ENCODE data around the gene NOS1AP.

NOS1AP gene

GRCh38 chr1:162390396-162391185 is 321.1 kb downstream of the NOS1AP start:
- Histone ChIP-seq H3K36me3 (ENCODE audit: control insufficient read depth, insufficient read depth, low read length) (no peaks in the 10 kb centered on the region), H3K27me3 (ENCODE audit: control insufficient read depth, insufficient read depth, low read length) (no peaks in the 10 kb centered on the region), H3K9me3 (ENCODE audit: control insufficient read depth, insufficient read depth, low read length) (no peaks in the 10 kb centered on the region), H3K4me1 (ENCODE audit: control insufficient read depth, insufficient read depth, low read length) (peaks cover 8% of the 10 kb centered on the region), H3K4me3 (ENCODE audit: low read depth, low read length) (no peak overlapping the region), H3K9ac (ENCODE audit: low read depth, low read length) (no peak overlapping the region)

GRCh38 chr1:162391790-162392563 is 322.5 kb downstream of the NOS1AP start:
- H3K4me3 ChIP-seq (ENCODE audit: low read depth, low read length) = no peak overlapping the region
- H3K9me3 ChIP-seq (ENCODE audit: control insufficient read depth, insufficient read depth, low read length) = no peaks in the 10 kb centered on the region
- H3K4me1 ChIP-seq (ENCODE audit: control insufficient read depth, insufficient read depth, low read length) = peaks cover 8% of the 10 kb centered on the region

DNA sequence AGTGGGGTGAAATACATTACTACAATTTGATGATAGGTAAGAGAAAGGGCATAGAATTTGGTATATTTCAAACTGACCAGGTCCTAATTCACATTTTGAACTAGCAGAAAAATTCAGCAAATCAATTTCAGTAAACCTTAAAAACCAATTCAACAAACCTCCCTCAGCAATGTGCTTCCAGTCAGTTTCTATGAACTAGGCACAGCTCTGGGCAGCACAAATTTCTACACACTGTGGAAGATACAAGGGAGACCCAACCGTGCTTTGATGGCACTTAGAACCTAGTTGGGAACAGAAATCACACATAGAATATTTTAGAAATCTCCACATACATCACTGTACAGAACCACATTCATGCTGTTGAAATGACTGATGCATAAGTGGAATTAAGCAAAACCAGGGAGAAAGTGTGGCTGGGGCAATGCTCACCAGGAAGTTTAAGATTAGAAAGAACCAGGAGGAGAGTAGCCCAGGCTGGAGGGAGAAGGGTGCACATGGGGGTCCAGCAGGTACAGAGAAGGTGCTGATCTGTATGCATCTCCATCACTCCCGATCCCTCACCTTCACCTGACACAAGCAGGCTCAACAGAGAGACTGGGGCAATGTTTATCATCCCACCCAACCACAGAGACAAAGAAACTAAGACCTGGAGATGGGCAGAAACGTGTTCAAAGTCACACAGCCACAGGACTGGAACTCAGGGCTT is 326.9 kb downstream of the NOS1AP start:
- Histone ChIP-seq H3K4me3 (ENCODE audit: low read depth, low read length) (no peak overlapping the region), H3K9me3 (ENCODE audit: control insufficient read depth, insufficient read depth, low read length) (no peaks in the 10 kb centered on the region), H3K36me3 (ENCODE audit: control insufficient read depth, insufficient read depth, low read length) (no peaks in the 10 kb centered on the region), H3K27me3 (ENCODE audit: control insufficient read depth, insufficient read depth, low read length) (no peaks in the 10 kb centered on the region), H3K9ac (ENCODE audit: low read depth, low read length) (no peak overlapping the region), H3K4me1 (ENCODE audit: control insufficient read depth, insufficient read depth, low read length) (peaks cover 6% of the 10 kb centered on the region)

More at GRCh38 chr1:162391790-162392563, 322.5 kb downstream of the NOS1AP start:
- no peaks in the 10 kb centered on the region for H3K27me3 ChIP-seq (ENCODE audit: control insufficient read depth, insufficient read depth, low read length)
- no peaks in the 10 kb centered on the region for H3K36me3 ChIP-seq (ENCODE audit: control insufficient read depth, insufficient read depth, low read length)
- no peak overlapping the region for H3K9ac ChIP-seq (ENCODE audit: low read depth, low read length)

- Histone ChIP-seq H3K36me3 (ENCODE audit: control insufficient read depth, insufficient read depth, low read length) (no peaks in the 10 kb centered on the region), H3K9ac (ENCODE audit: low read depth, low read length) (no peak overlapping the region), H3K9me3 (ENCODE audit: control insufficient read depth, insufficient read depth, low read length) (no peaks in the 10 kb centered on the region), H3K4me1 (ENCODE audit: control insufficient read depth, insufficient read depth, low read length) (peaks cover under 1% of the 10 kb centered on the region), H3K27me3 (ENCODE audit: control insufficient read depth, insufficient read depth, low read length) (no peaks in the 10 kb centered on the region), H3K4me3 (ENCODE audit: low read depth, low read length) (no peak overlapping the region)
Observed at GRCh38 chr1:162397039-162397448, 327.6 kb downstream of the NOS1AP start.

DNA sequence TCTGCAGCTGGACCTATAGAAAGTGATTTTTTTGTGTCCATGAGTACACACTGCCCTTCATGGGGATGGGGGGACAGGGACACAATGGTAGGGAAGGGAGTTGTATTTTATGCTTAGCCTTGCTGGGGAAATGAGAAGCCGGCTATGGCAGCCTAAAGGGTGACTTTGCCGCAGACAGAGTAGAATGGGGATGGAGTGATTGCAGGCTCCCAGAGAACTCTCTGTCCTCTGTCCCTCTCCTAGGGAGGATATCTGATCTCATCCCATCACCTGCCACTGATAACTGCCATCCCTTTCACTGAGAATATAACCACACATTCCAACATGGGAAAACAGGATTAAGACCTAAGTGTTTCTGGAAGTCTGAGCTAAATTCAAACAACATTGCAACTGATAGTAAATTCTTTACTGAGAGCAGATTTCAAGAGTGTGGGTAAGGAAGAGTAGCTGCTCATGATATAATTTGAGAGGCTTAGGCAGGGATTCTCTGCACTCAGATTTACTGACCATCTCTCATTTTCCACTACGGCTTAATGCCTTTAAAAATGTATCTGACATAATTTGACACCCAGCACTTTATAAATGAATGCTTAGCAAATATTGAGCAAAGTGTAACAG is 328.6 kb downstream of the NOS1AP start:
- no peaks in the 10 kb centered on the region for H3K9me3 ChIP-seq (ENCODE audit: control insufficient read depth, insufficient read depth, low read length)
- H3K4me1 ChIP-seq (ENCODE audit: control insufficient read depth, insufficient read depth, low read length) = no peaks in the 10 kb centered on the region
- no peaks in the 10 kb centered on the region for H3K36me3 ChIP-seq (ENCODE audit: control insufficient read depth, insufficient read depth, low read length)
- no peak overlapping the region for H3K4me3 ChIP-seq (ENCODE audit: low read depth, low read length)
- H3K9ac ChIP-seq (ENCODE audit: low read depth, low read length) = no peak overlapping the region
- no peaks in the 10 kb centered on the region for H3K27me3 ChIP-seq (ENCODE audit: control insufficient read depth, insufficient read depth, low read length)

- H3K36me3 ChIP-seq (ENCODE audit: control insufficient read depth, insufficient read depth, low read length) = no peaks in the 10 kb centered on the region
- H3K9me3 ChIP-seq (ENCODE audit: control insufficient read depth, insufficient read depth, low read length) = no peaks in the 10 kb centered on the region
Observed at GRCh38 chr1:162398999-162399580, 329.6 kb downstream of the NOS1AP start.

GRCh38 chr1:162400790-162401355 is 331.4 kb downstream of the NOS1AP start:
- H3K4me3 ChIP-seq (ENCODE audit: low read depth, low read length) = no peak overlapping the region
- no peaks in the 10 kb centered on the region for H3K9me3 ChIP-seq (ENCODE audit: control insufficient read depth, insufficient read depth, low read length)
- no peaks in the 10 kb centered on the region for H3K36me3 ChIP-seq (ENCODE audit: control insufficient read depth, insufficient read depth, low read length)
- no peaks in the 10 kb centered on the region for H3K4me1 ChIP-seq (ENCODE audit: control insufficient read depth, insufficient read depth, low read length)
- no peak overlapping the region for H3K9ac ChIP-seq (ENCODE audit: low read depth, low read length)
- no peaks in the 10 kb centered on the region for H3K27me3 ChIP-seq (ENCODE audit: control insufficient read depth, insufficient read depth, low read length)

More at GRCh38 chr1:162398999-162399580, 329.6 kb downstream of the NOS1AP start:
- H3K27me3 ChIP-seq (ENCODE audit: control insufficient read depth, insufficient read depth, low read length) = no peaks in the 10 kb centered on the region
- H3K4me1 ChIP-seq (ENCODE audit: control insufficient read depth, insufficient read depth, low read length) = no peaks in the 10 kb centered on the region
- H3K9ac ChIP-seq (ENCODE audit: low read depth, low read length) = no peak overlapping the region
- H3K4me3 ChIP-seq (ENCODE audit: low read depth, low read length) = no peak overlapping the region

GRCh38 chr1:162404550-162405160 is 335.2 kb downstream of the NOS1AP start:
- H3K4me3 ChIP-seq (ENCODE audit: low read depth, low read length) = no peak overlapping the region
- H3K9ac ChIP-seq (ENCODE audit: low read depth, low read length) = no peak overlapping the region
- no peaks in the 10 kb centered on the region for H3K27me3 ChIP-seq (ENCODE audit: control insufficient read depth, insufficient read depth, low read length)
- no peaks in the 10 kb centered on the region for H3K36me3 ChIP-seq (ENCODE audit: control insufficient read depth, insufficient read depth, low read length)
- no peaks in the 10 kb centered on the region for H3K4me1 ChIP-seq (ENCODE audit: control insufficient read depth, insufficient read depth, low read length)
- H3K9me3 ChIP-seq (ENCODE audit: control insufficient read depth, insufficient read depth, low read length) = no peaks in the 10 kb centered on the region

GRCh38 chr1:162405800-162406199 is 336.3 kb downstream of the NOS1AP start:
- H3K4me3 ChIP-seq (ENCODE audit: low read depth, low read length) = no peak overlapping the region
- no peaks in the 10 kb centered on the region for H3K9me3 ChIP-seq (ENCODE audit: control insufficient read depth, insufficient read depth, low read length)
- no peaks in the 10 kb centered on the region for H3K36me3 ChIP-seq (ENCODE audit: control insufficient read depth, insufficient read depth, low read length)
- no peak overlapping the region for H3K9ac ChIP-seq (ENCODE audit: low read depth, low read length)
- H3K4me1 ChIP-seq (ENCODE audit: control insufficient read depth, insufficient read depth, low read length) = no peaks in the 10 kb centered on the region
- no peaks in the 10 kb centered on the region for H3K27me3 ChIP-seq (ENCODE audit: control insufficient read depth, insufficient read depth, low read length)

GRCh38 chr1:162406811-162407210 is 337.3 kb downstream of the NOS1AP start:
- Histone ChIP-seq H3K9ac (ENCODE audit: low read depth, low read length) (no peak overlapping the region), H3K27me3 (ENCODE audit: control insufficient read depth, insufficient read depth, low read length) (no peaks in the 10 kb centered on the region), H3K9me3 (ENCODE audit: control insufficient read depth, insufficient read depth, low read length) (no peaks in the 10 kb centered on the region), H3K4me3 (ENCODE audit: low read depth, low read length) (no peak overlapping the region), H3K4me1 (ENCODE audit: control insufficient read depth, insufficient read depth, low read length) (no peaks in the 10 kb centered on the region), H3K36me3 (ENCODE audit: control insufficient read depth, insufficient read depth, low read length) (no peaks in the 10 kb centered on the region)
